Panc1 (cell line): ENCODE measurements around the gene KTN1. TPM values are rescaled to one million over a fixed set of nuclear protein-coding genes. Genes with fewer than 3 reads are reported as not detected.
A peak's percentile ranks its signal among the peaks of the same experiment; 100 is the strongest.

Experiments
- ATAC-seq: fragments of 200-7000 bp; cut with Tn5 transposase; 2 replicates; pipeline ENCODE4 v1.9.1; 2020; ENCODE audit warnings: mild to moderate bottlenecking, moderate library complexity
- BruUV-seq: library from RNA; stranded (reverse); fragments of 400-500 nt; replicated peaks from 2 replicates; lab custom pipeline; 2021; lab: Mats Ljungman, UMichigan
- CTCF ChIA-PET: fragments of 300-600 bp; sonication (Branson Sonifier 250); formaldehyde crosslinking; loops from one replicate; lab custom pipeline; 2022; ENCODE audit warnings: antibody characterized with exemption; lab: Charles Lee
- POLR2A ChIA-PET: fragments of 300-600 bp; sonication (Branson Sonifier 250); formaldehyde crosslinking; loops from one replicate; lab custom pipeline; 2022; ENCODE audit warnings: antibody characterized with exemption; lab: Charles Lee
- DNase-seq: peaks from one replicate; pipeline ENCODE4 v3.0.0-alpha.2; 2010; ENCODE audit warnings: low read depth, low spot score
- H3K27ac ChIP-seq: 2 replicates; pipeline ENCODE4 v1.5.1; 2011; ENCODE audit warnings: mild to moderate bottlenecking, low read length, inconsistent platforms
- H3K27me3 ChIP-seq: fragments of 200-500 bp; sonication (Bioruptor generic); 2 replicates; pipeline ENCODE4 v1.6.0; 2014; ENCODE audit warnings: low read length, inconsistent platforms; ENCODE audit not compliant: control insufficient read depth, insufficient read depth
- H3K36me3 ChIP-seq: fragments of 200-500 bp; sonication (Bioruptor generic); 2 replicates; pipeline ENCODE4 v1.5.1; 2014; ENCODE audit warnings: inconsistent platforms, mild to moderate bottlenecking, low read length, moderate library complexity; ENCODE audit not compliant: control insufficient read depth, insufficient read depth
- H3K4me1 ChIP-seq: 2 replicates; pipeline ENCODE4 v1.5.1; 2011; ENCODE audit warnings: inconsistent platforms, mild to moderate bottlenecking, low read length, moderate library complexity; ENCODE audit not compliant: control insufficient read depth, insufficient read depth
- H3K4me3 ChIP-seq, 2 experiments: 2 replicates each; pipeline ENCODE4 v1.5.1; 2011 to 2012; ENCODE audit warnings: low read depth in 2 of 2, low read length in 2 of 2, mild to moderate bottlenecking in 2 of 2, inconsistent platforms in 1 of 2, moderate library complexity in 1 of 2
- H3K9me3 ChIP-seq: fragments of 200-500 bp; sonication (Bioruptor generic); 2 replicates; pipeline ENCODE4 v1.5.1; 2014; ENCODE audit warnings: low read depth, mild to moderate bottlenecking, inconsistent platforms, low read length, moderate library complexity; ENCODE audit not compliant: control insufficient read depth, insufficient read depth
- CTCF ChIP-seq: fragments of 450-650 bp; IDR thresholded peaks from 2 replicates; pipeline ENCODE4 v1.5.1; 2017; ENCODE audit warnings: mild to moderate bottlenecking
- POLR2AphosphoS5 ChIP-seq: IDR thresholded peaks from 2 replicates; pipeline ENCODE4 v1.6.1; 2012; ENCODE audit warnings: mild to moderate bottlenecking, low read depth, low read length, moderate library complexity
- REST ChIP-seq, 2 experiments: IDR thresholded peaks; 2 replicates each; pipeline ENCODE4 v1.6.1; 2011 to 2012; ENCODE audit warnings: low read depth in 2 of 2, control low read depth in 1 of 2, low read length in 1 of 2, mild to moderate bottlenecking in 1 of 2, moderate library complexity in 1 of 2; ENCODE audit not compliant: insufficient read depth in 1 of 2
- SIN3A ChIP-seq: IDR thresholded peaks from 2 replicates; pipeline ENCODE4 v1.6.1; 2012; ENCODE audit warnings: low read depth, mild to moderate bottlenecking, low read length, moderate library complexity, borderline replicate concordance; ENCODE audit not compliant: insufficient read depth
- TCF7L2 ChIP-seq: IDR thresholded peaks from 2 replicates; pipeline ENCODE4 v1.6.1; 2011; ENCODE audit warnings: mild to moderate bottlenecking, low read depth, low read length, inconsistent platforms
- in situ Hi-C: cut with HindIII; loops from 2 replicates; pipeline ENCODE4 v1.10.0; 2016; ENCODE audit warnings: low sequenced_read_pairs, low pct_unique_long_range_greater_than_20kb
- intact Hi-C: fragments of 100-400 bp; cut with micrococcal nuclease; formaldehyde crosslinking; loops from one replicate; pipeline ENCODE4 v1.10.0; 2022; ENCODE audit not compliant: unreplicated experiment
- total RNA-seq: library from RNA; stranded (reverse); gene quantifications from one replicate; pipeline ENCODE4 v1.2.1, GENCODE V29; 2021; ENCODE audit not compliant: unreplicated experiment

Gene KTN1
- total RNA-seq, 1 experiment from 2014 or later, result 310 TPM

GRCh38 chr14:55572578-55572977 lies 7.4 kb upstream of the KTN1 start:
- intact Hi-C loops (loop anchor here (10.0 kb wide), 1 partner anchor 358 kb away; no protein-coding TSS in a partner anchor), in situ Hi-C loops (no loop called here)
- TF ChIP-seq CTCF (no peak), TCF7L2 (no peak), SIN3A (no peak)
- Histone ChIP-seq H3K4me3 (no peak overlapping the region), H3K36me3 (no peaks in the 10 kb centered on the region; the same call in 1 of the 2 replicates), H3K4me1 (peaks cover 28% of the 10 kb centered on the region), H3K9me3 (no peaks in the 10 kb centered on the region), H3K27me3 (no peaks in the 10 kb centered on the region), H3K27ac (peak overlapping the region; percentile 76)
- no peak for DNase-seq
- ChIA-PET POLR2A (no interaction called here), CTCF (no interaction called here)
- BruUV-seq, result no TSS peak
- ATAC-seq, result peak; percentile 70

GRCh38 chr14:55574988-55575387 lies 5.0 kb upstream of the KTN1 start:
- no TSS peak for BruUV-seq
- ChIA-PET CTCF (no interaction called here), POLR2A (interaction anchor here (0.7 kb wide), 1 partner anchor 12 kb away, joined by 3 read pairs; no protein-coding TSS in a partner anchor)
- ATAC-seq (no peak), DNase-seq (no peak)
- in situ Hi-C loops, result no loop called here
- Histone ChIP-seq H3K36me3 (peaks cover 3% of the 10 kb centered on the region; the same call in 1 of the 2 replicates), H3K9me3 (no peaks in the 10 kb centered on the region), H3K27ac (peak overlapping the region; percentile 59), H3K27me3 (no peaks in the 10 kb centered on the region), H3K4me1 (peaks cover 30% of the 10 kb centered on the region), H3K4me3 (no peak overlapping the region)
- intact Hi-C loops, result loop anchor here (10.0 kb wide), 1 partner anchor 360 kb away; no protein-coding TSS in a partner anchor
- TF ChIP-seq SIN3A (no peak), REST (IDR thresholded peaks at IDR 0.05; ENCODE audit: insufficient read depth in 1 of 2, low read depth in 2 of 2, low read length in 1 of 2) (no peak), POLR2AphosphoS5 (no peak), CTCF (no peak), TCF7L2 (no peak)
